Measurements from ENCODE around the gene AKAP5. TPM values are rescaled to one million over a fixed set of nuclear protein-coding genes. Genes with fewer than 3 reads are reported as not detected.
A peak's percentile ranks its signal among the peaks of the same experiment; 100 is the strongest.

Gene AKAP5
- total and polyA plus RNA-seq, 2 of the 13 experiments (the other 11 are each of a cell fraction or from before 2014, with no cell fraction given): 0.18 to 1.5 TPM

DNA sequence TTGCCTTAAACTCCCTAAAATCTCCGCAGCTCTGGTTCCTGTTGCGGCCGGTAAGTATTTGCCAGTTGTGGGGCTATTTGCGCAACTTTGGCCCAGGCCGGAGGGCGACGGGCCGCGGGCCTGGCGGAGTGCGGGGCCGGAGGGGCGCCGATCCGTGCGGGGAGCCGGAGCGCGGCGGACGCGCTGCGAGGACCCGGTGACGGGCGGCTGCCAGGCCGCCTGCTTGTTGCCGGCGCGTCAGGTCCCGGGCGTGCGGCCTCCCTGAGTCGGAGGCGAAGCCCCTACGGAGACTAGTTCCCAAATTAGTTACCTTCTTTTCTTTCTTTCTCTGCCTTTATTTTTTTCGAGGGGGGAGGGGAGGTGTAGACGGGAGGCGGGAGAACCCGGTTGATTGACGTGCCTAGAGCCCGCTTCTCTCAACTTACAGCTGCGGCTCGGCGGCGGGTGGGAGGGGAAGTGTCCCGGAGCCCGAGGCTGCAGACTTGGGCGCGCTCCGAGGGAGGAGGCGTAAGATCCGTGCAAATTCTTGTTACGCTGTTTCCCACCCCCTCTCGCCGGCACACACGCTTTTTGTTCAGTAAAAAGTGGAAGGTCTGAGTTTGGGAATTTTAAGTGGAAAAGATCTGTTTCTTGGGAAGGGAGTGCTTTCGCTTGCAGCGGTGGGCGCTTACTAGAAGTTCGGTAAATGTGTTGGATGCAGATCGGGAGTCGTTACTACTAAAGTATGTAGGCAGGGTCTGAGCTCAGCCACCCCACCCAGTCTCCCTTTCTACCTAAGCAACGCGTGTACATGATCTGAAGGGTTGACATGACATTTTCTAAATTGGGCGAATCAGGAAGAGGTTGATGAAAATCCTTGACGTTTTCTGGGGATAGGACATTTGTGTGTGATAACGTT is 39.8 kb downstream of the AKAP5 start (continued):
- TF ChIP-seq, protein P1, sequence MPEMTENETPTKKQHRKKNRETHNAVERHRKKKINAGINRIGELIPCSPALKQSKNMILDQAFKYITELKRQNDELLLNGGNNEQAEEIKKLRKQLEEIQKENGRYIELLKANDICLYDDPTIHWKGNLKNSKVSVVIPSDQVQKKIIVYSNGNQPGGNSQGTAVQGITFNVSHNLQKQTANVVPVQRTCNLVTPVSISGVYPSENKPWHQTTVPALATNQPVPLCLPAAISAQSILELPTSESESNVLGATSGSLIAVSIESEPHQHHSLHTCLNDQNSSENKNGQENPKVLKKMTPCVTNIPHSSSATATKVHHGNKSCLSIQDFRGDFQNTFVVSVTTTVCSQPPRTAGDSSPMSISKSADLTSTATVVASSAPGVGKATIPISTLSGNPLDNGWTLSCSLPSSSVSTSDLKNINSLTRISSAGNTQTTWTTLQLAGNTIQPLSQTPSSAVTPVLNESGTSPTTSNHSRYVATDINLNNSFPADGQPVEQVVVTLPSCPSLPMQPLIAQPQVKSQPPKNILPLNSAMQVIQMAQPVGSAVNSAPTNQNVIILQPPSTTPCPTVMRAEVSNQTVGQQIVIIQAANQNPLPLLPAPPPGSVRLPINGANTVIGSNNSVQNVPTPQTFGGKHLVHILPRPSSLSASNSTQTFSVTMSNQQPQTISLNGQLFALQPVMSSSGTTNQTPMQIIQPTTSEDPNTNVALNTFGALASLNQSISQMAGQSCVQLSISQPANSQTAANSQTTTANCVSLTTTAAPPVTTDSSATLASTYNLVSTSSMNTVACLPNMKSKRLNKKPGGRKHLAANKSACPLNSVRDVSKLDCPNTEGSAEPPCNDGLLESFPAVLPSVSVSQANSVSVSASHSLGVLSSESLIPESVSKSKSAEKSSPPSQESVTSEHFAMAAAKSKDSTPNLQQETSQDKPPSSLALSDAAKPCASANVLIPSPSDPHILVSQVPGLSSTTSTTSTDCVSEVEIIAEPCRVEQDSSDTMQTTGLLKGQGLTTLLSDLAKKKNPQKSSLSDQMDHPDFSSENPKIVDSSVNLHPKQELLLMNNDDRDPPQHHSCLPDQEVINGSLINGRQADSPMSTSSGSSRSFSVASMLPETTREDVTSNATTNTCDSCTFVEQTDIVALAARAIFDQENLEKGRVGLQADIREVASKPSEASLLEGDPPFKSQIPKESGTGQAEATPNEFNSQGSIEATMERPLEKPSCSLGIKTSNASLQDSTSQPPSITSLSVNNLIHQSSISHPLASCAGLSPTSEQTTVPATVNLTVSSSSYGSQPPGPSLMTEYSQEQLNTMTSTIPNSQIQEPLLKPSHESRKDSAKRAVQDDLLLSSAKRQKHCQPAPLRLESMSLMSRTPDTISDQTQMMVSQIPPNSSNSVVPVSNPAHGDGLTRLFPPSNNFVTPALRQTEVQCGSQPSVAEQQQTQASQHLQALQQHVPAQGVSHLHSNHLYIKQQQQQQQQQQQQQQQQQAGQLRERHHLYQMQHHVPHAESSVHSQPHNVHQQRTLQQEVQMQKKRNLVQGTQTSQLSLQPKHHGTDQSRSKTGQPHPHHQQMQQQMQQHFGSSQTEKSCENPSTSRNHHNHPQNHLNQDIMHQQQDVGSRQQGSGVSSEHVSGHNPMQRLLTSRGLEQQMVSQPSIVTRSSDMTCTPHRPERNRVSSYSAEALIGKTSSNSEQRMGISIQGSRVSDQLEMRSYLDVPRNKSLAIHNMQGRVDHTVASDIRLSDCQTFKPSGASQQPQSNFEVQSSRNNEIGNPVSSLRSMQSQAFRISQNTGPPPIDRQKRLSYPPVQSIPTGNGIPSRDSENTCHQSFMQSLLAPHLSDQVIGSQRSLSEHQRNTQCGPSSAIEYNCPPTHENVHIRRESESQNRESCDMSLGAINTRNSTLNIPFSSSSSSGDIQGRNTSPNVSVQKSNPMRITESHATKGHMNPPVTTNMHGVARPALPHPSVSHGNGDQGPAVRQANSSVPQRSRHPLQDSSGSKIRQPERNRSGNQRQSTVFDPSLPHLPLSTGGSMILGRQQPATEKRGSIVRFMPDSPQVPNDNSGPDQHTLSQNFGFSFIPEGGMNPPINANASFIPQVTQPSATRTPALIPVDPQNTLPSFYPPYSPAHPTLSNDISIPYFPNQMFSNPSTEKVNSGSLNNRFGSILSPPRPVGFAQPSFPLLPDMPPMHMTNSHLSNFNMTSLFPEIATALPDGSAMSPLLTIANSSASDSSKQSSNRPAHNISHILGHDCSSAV (CRISPR knock-in tag; IDR thresholded peaks at IDR 0.05; ENCODE audit: borderline replicate concordance): no peak
- TF ChIP-seq RBAK (CRISPR knock-in tag; IDR thresholded peaks at IDR 0.05) (no peak), RXRA (CRISPR knock-in tag; IDR thresholded peaks at IDR 0.05) (no peak), SP2 (CRISPR knock-in tag; IDR thresholded peaks at IDR 0.05) (peak; percentile 39; the same call in 1 of the 2 replicates), ATRX (CRISPR knock-in tag; IDR thresholded peaks at IDR 0.05; ENCODE audit: borderline replicate concordance) (no peak), ZFY (CRISPR knock-in tag; IDR thresholded peaks at IDR 0.05) (peak; percentile 79), AGO2 (optimal IDR thresholded peaks at IDR 0.05; ENCODE audit: low read depth, low read length) (peak; percentile 15), ZNF816 (CRISPR knock-in tag; IDR thresholded peaks at IDR 0.05; ENCODE audit: borderline replicate concordance) (peak; percentile 47; the same call in 1 of the 2 replicates), ZNF564 (CRISPR knock-in tag; IDR thresholded peaks at IDR 0.05) (no peak)
- TF ChIP-seq, protein P2, sequence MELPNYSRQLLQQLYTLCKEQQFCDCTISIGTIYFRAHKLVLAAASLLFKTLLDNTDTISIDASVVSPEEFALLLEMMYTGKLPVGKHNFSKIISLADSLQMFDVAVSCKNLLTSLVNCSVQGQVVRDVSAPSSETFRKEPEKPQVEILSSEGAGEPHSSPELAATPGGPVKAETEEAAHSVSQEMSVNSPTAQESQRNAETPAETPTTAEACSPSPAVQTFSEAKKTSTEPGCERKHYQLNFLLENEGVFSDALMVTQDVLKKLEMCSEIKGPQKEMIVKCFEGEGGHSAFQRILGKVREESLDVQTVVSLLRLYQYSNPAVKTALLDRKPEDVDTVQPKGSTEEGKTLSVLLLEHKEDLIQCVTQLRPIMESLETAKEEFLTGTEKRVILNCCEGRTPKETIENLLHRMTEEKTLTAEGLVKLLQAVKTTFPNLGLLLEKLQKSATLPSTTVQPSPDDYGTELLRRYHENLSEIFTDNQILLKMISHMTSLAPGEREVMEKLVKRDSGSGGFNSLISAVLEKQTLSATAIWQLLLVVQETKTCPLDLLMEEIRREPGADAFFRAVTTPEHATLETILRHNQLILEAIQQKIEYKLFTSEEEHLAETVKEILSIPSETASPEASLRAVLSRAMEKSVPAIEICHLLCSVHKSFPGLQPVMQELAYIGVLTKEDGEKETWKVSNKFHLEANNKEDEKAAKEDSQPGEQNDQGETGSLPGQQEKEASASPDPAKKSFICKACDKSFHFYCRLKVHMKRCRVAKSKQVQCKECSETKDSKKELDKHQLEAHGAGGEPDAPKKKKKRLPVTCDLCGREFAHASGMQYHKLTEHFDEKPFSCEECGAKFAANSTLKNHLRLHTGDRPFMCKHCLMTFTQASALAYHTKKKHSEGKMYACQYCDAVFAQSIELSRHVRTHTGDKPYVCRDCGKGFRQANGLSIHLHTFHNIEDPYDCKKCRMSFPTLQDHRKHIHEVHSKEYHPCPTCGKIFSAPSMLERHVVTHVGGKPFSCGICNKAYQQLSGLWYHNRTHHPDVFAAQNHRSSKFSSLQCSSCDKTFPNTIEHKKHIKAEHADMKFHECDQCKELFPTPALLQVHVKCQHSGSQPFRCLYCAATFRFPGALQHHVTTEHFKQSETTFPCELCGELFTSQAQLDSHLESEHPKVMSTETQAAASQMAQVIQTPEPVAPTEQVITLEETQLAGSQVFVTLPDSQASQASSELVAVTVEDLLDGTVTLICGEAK (IDR thresholded peaks at IDR 0.05): no peak
- TF ChIP-seq, protein P2 (CRISPR knock-in tag; IDR thresholded peaks at IDR 0.05): 0 out of 2 replicates have a peak, but pooled peaks have one; percentile 38

All from HepG2 (cell line).